HCT116 (cell line): ENCODE data around the gene COL4A1. TPM values are rescaled to one million over a fixed set of nuclear protein-coding genes. Genes with fewer than 3 reads are reported as not detected.

Source experiments
- ATAC-seq: fragments of 200-7000 bp; cut with Tn5 transposase; 2 replicates; pipeline ENCODE4 v1.9.1; 2020; ENCODE audit warnings: mild to moderate bottlenecking, moderate library complexity
- BruUV-seq: library from RNA; stranded (reverse); fragments of 400-500 nt; replicated peaks from 2 replicates; lab custom pipeline; 2021; lab: Mats Ljungman, UMichigan
- CTCF ChIA-PET: fragments of 300-600 bp; sonication (Branson Sonifier 250); formaldehyde crosslinking; loops from one replicate; lab custom pipeline; 2021; ENCODE audit warnings: antibody characterized with exemption; lab: Charles Lee
- POLR2A ChIA-PET: fragments of 300-600, 350-600 bp; sonication (Branson Sonifier 250); formaldehyde crosslinking; loops from one replicate; lab custom pipeline; 2021; ENCODE audit warnings: antibody characterized with exemption; lab: Charles Lee
- RAD21 ChIA-PET, 2 experiments: fragments of 300-600 bp; sonication (Branson Sonifier 250); formaldehyde crosslinking; loops; one replicate each; lab custom pipeline; 2023; ENCODE audit warnings: low total read pairs in 2 of 2; ENCODE audit not compliant: uncharacterized antibody in 2 of 2, unreplicated experiment in 2 of 2, low non-redundant PET in 1 of 2; lab: Charles Lee
- DNase-seq: peaks from one replicate; pipeline ENCODE4 v3.0.0-alpha.2; 2010; ENCODE audit warnings: low read depth, low spot score
- H2AFZ ChIP-seq: fragments of 200-600 bp; shearing (Covaris generic), sonication (generic); 2 replicates; pipeline ENCODE4 v1.6.1; 2017; ENCODE audit warnings: low read depth, mixed run types, mixed read lengths, antibody characterized with exemption, low read length; ENCODE audit not compliant: poor library complexity, severe bottlenecking
- H3K27ac ChIP-seq: 2 replicates; pipeline ENCODE4 v1.5.1; 2012; ENCODE audit warnings: low read depth, low read length
- H3K27me3 ChIP-seq: fragments of 200-600 bp; sonication (generic); 2 replicates; pipeline ENCODE4 v1.6.1; 2016; ENCODE audit warnings: mixed run types, low read length, mixed read lengths; ENCODE audit not compliant: insufficient read depth
- H3K36me3 ChIP-seq, 2 experiments: fragments of 200-500 bp in 1 of 2; fragments of 200-600 bp in 1 of 2; sonication (Bioruptor generic) in 1 of 2; sonication (generic) in 1 of 2; 2 replicates each; pipeline versions ENCODE4 v1.5.1 to v1.6.1; 2014 to 2016; ENCODE audit warnings: low read length in 2 of 2, inconsistent platforms in 1 of 2, mixed read lengths in 1 of 2, mixed run types in 1 of 2; ENCODE audit not compliant: insufficient read depth in 2 of 2, control insufficient read depth in 1 of 2
- H3K4me1 ChIP-seq, 2 experiments: fragments of 200-600 bp in 1 of 2; sonication (generic) in 1 of 2; 2 replicates each; pipeline versions ENCODE4 v1.5.1 to v1.6.1; 2012 to 2017; ENCODE audit warnings: low read length in 2 of 2, inconsistent platforms in 1 of 2, mild to moderate bottlenecking in 1 of 2, mixed read lengths in 1 of 2, mixed run types in 1 of 2, moderate library complexity in 1 of 2; ENCODE audit not compliant: insufficient read depth in 2 of 2, control insufficient read depth in 1 of 2
- H3K4me2 ChIP-seq: fragments of 200-600 bp; sonication (generic); 2 replicates; pipeline ENCODE4 v1.6.1; 2017; ENCODE audit warnings: mixed run types, low read length, mixed read lengths
- H3K4me3 ChIP-seq, 2 experiments: fragments of 200-600 bp in 1 of 2; sonication (generic) in 1 of 2; replicated peaks in 1 of 2; 2 replicates each; pipeline ENCODE4 v1.5.1; 2011 to 2016; ENCODE audit warnings: low read length in 2 of 2, control low read depth in 1 of 2, low read depth in 1 of 2, mild to moderate bottlenecking in 1 of 2, mixed read lengths in 1 of 2, mixed run types in 1 of 2
- H3K79me2 ChIP-seq: fragments of 200-600 bp; sonication (generic); 2 replicates; pipeline ENCODE4 v1.6.1; 2017; ENCODE audit warnings: mild to moderate bottlenecking, mixed run types, low read length, moderate library complexity, mixed read lengths; ENCODE audit not compliant: insufficient read depth
- H3K9ac ChIP-seq: fragments of 200-600 bp; sonication (generic); 2 replicates; pipeline ENCODE4 v1.6.1; 2016; ENCODE audit warnings: low read length, mixed read lengths
- H3K9me2 ChIP-seq: fragments of 200-600 bp; sonication (generic), shearing (Covaris generic); 2 replicates; pipeline ENCODE4 v1.6.1; 2017; ENCODE audit warnings: mixed run types, mild to moderate bottlenecking, moderate library complexity; ENCODE audit not compliant: insufficient read depth
- H3K9me3 ChIP-seq, 2 experiments: fragments of 200-500 bp in 1 of 2; fragments of 200-600 bp in 1 of 2; sonication (Bioruptor generic) in 1 of 2; sonication (generic) in 1 of 2; 2 replicates each; pipeline ENCODE4 v1.6.1; 2014 to 2017; ENCODE audit warnings: low read length in 2 of 2, mixed read lengths in 2 of 2, inconsistent platforms in 1 of 2, low read depth in 1 of 2, mild to moderate bottlenecking in 1 of 2, mixed run types in 1 of 2, moderate library complexity in 1 of 2; ENCODE audit not compliant: control insufficient read depth in 1 of 2, insufficient read depth in 1 of 2
- H4K20me1 ChIP-seq: fragments of 200-600 bp; sonication (generic), shearing (Covaris generic); 2 replicates; pipeline ENCODE4 v1.6.1; 2017; ENCODE audit warnings: mixed run types, mild to moderate bottlenecking, moderate library complexity; ENCODE audit not compliant: insufficient read depth
- CTCF ChIP-seq, 3 experiments: fragments of 200-600 bp in 1 of 3; sonication (generic) in 1 of 3; IDR thresholded peaks in 2 of 3; conservative IDR thresholded peaks in 1 of 3; 2 replicates each; pipeline ENCODE4 v1.5.1; 2012 to 2017; ENCODE audit warnings: low read depth in 2 of 3, low read length in 2 of 3, antibody characterized with exemption in 1 of 3, borderline replicate concordance in 1 of 3, control low read depth in 1 of 3, mild to moderate bottlenecking in 1 of 3, mixed read lengths in 1 of 3, mixed run types in 1 of 3, moderate library complexity in 1 of 3; ENCODE audit not compliant: insufficient read depth in 1 of 3
- EGR1 ChIP-seq: IDR thresholded peaks from 2 replicates; pipeline ENCODE4 v1.6.1; 2012; ENCODE audit warnings: low read depth
- ELF1 ChIP-seq: IDR thresholded peaks from 2 replicates; pipeline ENCODE4 v1.6.1; 2012; ENCODE audit warnings: low read depth, borderline replicate concordance
- EZH2 ChIP-seq: fragments of 200-600 bp; sonication (generic); IDR thresholded peaks from 2 replicates; pipeline ENCODE4 v1.6.1; 2017; ENCODE audit warnings: antibody characterized with exemption, mixed run types
- EZH2phosphoT487 ChIP-seq: fragments of 200-600 bp; IDR thresholded peaks from 2 replicates; pipeline ENCODE4 v1.6.1; 2018; ENCODE audit warnings: antibody characterized with exemption, borderline replicate concordance
- POLR2A ChIP-seq: IDR thresholded peaks from 2 replicates; pipeline ENCODE4 v1.7.0; 2011; ENCODE audit warnings: borderline replicate concordance; ENCODE audit not compliant: insufficient read depth, insufficient read length; ENCODE audit errors: extremely low read depth
- RAD21 ChIP-seq: IDR thresholded peaks from 2 replicates; pipeline ENCODE4 v1.6.1; 2012; ENCODE audit warnings: low read depth, mild to moderate bottlenecking
- REST ChIP-seq: IDR thresholded peaks from 2 replicates; pipeline ENCODE4 v1.6.1; 2012; ENCODE audit warnings: low read depth
- SIN3A ChIP-seq: IDR thresholded peaks from 2 replicates; pipeline ENCODE4 v1.6.1; 2012; ENCODE audit warnings: low read depth
- SRF ChIP-seq: IDR thresholded peaks from 2 replicates; pipeline ENCODE4 v1.6.1; 2012; ENCODE audit warnings: low read depth
- TCF7L2 ChIP-seq: IDR thresholded peaks from 2 replicates; pipeline ENCODE4 v1.7.0; 2011; ENCODE audit warnings: borderline replicate concordance, inconsistent platforms; ENCODE audit not compliant: insufficient read depth, insufficient read length; ENCODE audit errors: extremely low read depth
- YY1 ChIP-seq: IDR thresholded peaks from 2 replicates; pipeline ENCODE4 v1.6.1; 2011; ENCODE audit warnings: low read length, low read depth, moderate library complexity, mild to moderate bottlenecking; ENCODE audit not compliant: insufficient replicate concordance; ENCODE audit errors: extremely low read depth
- ZBTB33 ChIP-seq: IDR thresholded peaks from 2 replicates; pipeline ENCODE4 v1.6.1; 2011; ENCODE audit warnings: mild to moderate bottlenecking, low read length, moderate library complexity; ENCODE audit not compliant: insufficient replicate concordance; ENCODE audit errors: extremely low read depth
- ZFX ChIP-seq: fragments of 450-650 bp; IDR thresholded peaks from 2 replicates; pipeline ENCODE4 v1.6.1; 2017
- ZNF274 ChIP-seq: fragments of 200-500 bp; sonication (Bioruptor generic); IDR thresholded peaks from 2 replicates; pipeline ENCODE4 v1.6.1; 2014; ENCODE audit warnings: mild to moderate bottlenecking, low read depth, low read length, inconsistent platforms
- intact Hi-C: fragments of 100-400 bp; cut with micrococcal nuclease; formaldehyde crosslinking; loops from 2 replicates; pipeline ENCODE4 v1.10.0; 2022
- total RNA-seq: library from RNA; stranded (reverse); gene quantifications from one replicate; pipeline ENCODE4 v1.2.1, GENCODE V29; 2021; ENCODE audit not compliant: unreplicated experiment

The COL4A1 gene
- total RNA-seq, 1 experiment from 2014 or later, result 0.57 TPM

GRCh38 chr13:110119935-110120905 lies 186.7 kb downstream of the COL4A1 start:
- H3K27me3 ChIP-seq, result no peaks in the 10 kb centered on the region
- no peak overlapping the region for H3K27ac ChIP-seq
- intact Hi-C loops, result loop anchor here (10.0 kb wide), 1 partner anchor 185 kb away; no protein-coding TSS in a partner anchor
- ChIA-PET RAD21 (no interaction called here), POLR2A (no interaction called here), CTCF (no interaction called here)
- H4K20me1 ChIP-seq, result no peaks in the 10 kb centered on the region
- H3K9me3 ChIP-seq, result no peaks in the 10 kb centered on the region
- H3K9me2 ChIP-seq, result no peaks in the 10 kb centered on the region
- peaks cover 2 to 4% of the 10 kb centered on the region in 2 experiments; a peak in 1 of 4 replicates for H3K4me1 ChIP-seq
- H3K79me2 ChIP-seq, result no peaks in the 10 kb centered on the region
- no peaks in the 10 kb centered on the region for H3K36me3 ChIP-seq
- H3K9ac ChIP-seq, result no peak overlapping the region
- no TSS peak for BruUV-seq
- DNase-seq, result no peak
- H3K4me3 ChIP-seq, result no peak overlapping the region
- TF ChIP-seq EGR1 (no peak), POLR2A (no peak), REST (no peak), CTCF (IDR thresholded peaks at IDR 0.05 in 2 of 3, conservative IDR thresholded peaks at IDR 0.05 in 1 of 3; ENCODE audit: borderline replicate concordance in 1 of 3, insufficient read depth in 1 of 3, low read depth in 2 of 3, low read length in 2 of 3) (no peak), EZH2 (no peak), YY1 (no peak), ZBTB33 (no peak), SIN3A (no peak), ZNF274 (no peak), TCF7L2 (no peak), RAD21 (no peak), ZFX (no peak), SRF (no peak), EZH2phosphoT487 (no peak), ELF1 (no peak)
- no peak overlapping the region for H2AFZ ChIP-seq
- no peak overlapping the region for H3K4me2 ChIP-seq
- ATAC-seq, result no peak
